ENCODE results near the gene SEPTIN5.

The SEPTIN5 gene

GRCh38 chr22:19700790-19701419 is 13.4 kb upstream of the SEPTIN5 start:
- TF ChIP-seq FOXP2 (optimal IDR thresholded peaks at IDR 0.05; ENCODE audit: borderline replicate concordance, extremely low read depth, extremely low read length, insufficient read depth) (no peak), POLR2AphosphoS5 (IDR thresholded peaks at IDR 0.05; ENCODE audit: low read depth, low read length) (no peak), TAF1 (IDR thresholded peaks at IDR 0.05; ENCODE audit: borderline replicate concordance, insufficient read depth, low read length) (no peak), SIN3A (IDR thresholded peaks at IDR 0.05; ENCODE audit: borderline replicate concordance, insufficient read depth, low read length) (no peak)
- TF ChIP-seq, protein P1, sequence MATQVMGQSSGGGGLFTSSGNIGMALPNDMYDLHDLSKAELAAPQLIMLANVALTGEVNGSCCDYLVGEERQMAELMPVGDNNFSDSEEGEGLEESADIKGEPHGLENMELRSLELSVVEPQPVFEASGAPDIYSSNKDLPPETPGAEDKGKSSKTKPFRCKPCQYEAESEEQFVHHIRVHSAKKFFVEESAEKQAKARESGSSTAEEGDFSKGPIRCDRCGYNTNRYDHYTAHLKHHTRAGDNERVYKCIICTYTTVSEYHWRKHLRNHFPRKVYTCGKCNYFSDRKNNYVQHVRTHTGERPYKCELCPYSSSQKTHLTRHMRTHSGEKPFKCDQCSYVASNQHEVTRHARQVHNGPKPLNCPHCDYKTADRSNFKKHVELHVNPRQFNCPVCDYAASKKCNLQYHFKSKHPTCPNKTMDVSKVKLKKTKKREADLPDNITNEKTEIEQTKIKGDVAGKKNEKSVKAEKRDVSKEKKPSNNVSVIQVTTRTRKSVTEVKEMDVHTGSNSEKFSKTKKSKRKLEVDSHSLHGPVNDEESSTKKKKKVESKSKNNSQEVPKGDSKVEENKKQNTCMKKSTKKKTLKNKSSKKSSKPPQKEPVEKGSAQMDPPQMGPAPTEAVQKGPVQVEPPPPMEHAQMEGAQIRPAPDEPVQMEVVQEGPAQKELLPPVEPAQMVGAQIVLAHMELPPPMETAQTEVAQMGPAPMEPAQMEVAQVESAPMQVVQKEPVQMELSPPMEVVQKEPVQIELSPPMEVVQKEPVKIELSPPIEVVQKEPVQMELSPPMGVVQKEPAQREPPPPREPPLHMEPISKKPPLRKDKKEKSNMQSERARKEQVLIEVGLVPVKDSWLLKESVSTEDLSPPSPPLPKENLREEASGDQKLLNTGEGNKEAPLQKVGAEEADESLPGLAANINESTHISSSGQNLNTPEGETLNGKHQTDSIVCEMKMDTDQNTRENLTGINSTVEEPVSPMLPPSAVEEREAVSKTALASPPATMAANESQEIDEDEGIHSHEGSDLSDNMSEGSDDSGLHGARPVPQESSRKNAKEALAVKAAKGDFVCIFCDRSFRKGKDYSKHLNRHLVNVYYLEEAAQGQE (IDR thresholded peaks at IDR 0.05; ENCODE audit: insufficient read depth in 1 of 2, low read depth in 2 of 2, low read length in 2 of 2): no peak

GRCh38 chr22:19701420-19702145 is 12.7 kb upstream of the SEPTIN5 start:
- no peak for TF ChIP-seq TAF1 (IDR thresholded peaks at IDR 0.05; ENCODE audit: borderline replicate concordance, insufficient read depth, low read length)
- TF ChIP-seq, protein P1 (IDR thresholded peaks at IDR 0.05; ENCODE audit: insufficient read depth in 1 of 2, low read depth in 2 of 2, low read length in 2 of 2): no peak
- no peak for TF ChIP-seq SIN3A (IDR thresholded peaks at IDR 0.05; ENCODE audit: borderline replicate concordance, insufficient read depth, low read length)
- no peak for TF ChIP-seq FOXP2 (optimal IDR thresholded peaks at IDR 0.05; ENCODE audit: borderline replicate concordance, extremely low read depth, extremely low read length, insufficient read depth)
- no peak for TF ChIP-seq POLR2AphosphoS5 (IDR thresholded peaks at IDR 0.05; ENCODE audit: low read depth, low read length)

DNA sequence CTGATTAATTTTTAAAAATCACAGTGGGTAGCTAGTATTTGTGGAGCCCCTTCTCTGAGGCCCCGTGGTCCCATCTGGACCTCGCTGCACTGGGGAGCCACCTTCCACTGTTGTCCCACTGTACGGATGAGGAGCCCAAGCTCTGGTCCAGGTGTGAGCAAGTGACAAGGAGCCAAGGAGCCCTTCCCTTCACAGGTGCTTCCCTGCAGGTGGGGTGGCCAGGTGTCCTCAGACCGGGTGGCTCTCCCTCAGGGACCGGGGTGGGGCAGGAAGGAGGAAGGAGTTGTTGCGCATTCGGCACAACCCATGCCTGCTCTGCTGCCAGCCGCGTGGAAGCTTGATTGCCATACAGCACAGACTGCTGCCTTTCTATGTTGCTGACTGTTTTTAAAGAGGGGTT is 10.4 kb upstream of the SEPTIN5 start:
- TF ChIP-seq TAF1 (IDR thresholded peaks at IDR 0.05; ENCODE audit: borderline replicate concordance, insufficient read depth, low read length): no peak
- TF ChIP-seq, protein P1 (IDR thresholded peaks at IDR 0.05; ENCODE audit: insufficient read depth in 1 of 2, low read depth in 2 of 2, low read length in 2 of 2): no peak
- no peak for TF ChIP-seq SIN3A (IDR thresholded peaks at IDR 0.05; ENCODE audit: borderline replicate concordance, insufficient read depth, low read length)
- no peak for TF ChIP-seq FOXP2 (optimal IDR thresholded peaks at IDR 0.05; ENCODE audit: borderline replicate concordance, extremely low read depth, extremely low read length, insufficient read depth)
- no peak for TF ChIP-seq POLR2AphosphoS5 (IDR thresholded peaks at IDR 0.05; ENCODE audit: low read depth, low read length)

- TF ChIP-seq TAF1 (IDR thresholded peaks at IDR 0.05; ENCODE audit: borderline replicate concordance, insufficient read depth, low read length) (no peak), POLR2AphosphoS5 (IDR thresholded peaks at IDR 0.05; ENCODE audit: low read depth, low read length) (no peak), SIN3A (IDR thresholded peaks at IDR 0.05; ENCODE audit: borderline replicate concordance, insufficient read depth, low read length) (no peak), FOXP2 (optimal IDR thresholded peaks at IDR 0.05; ENCODE audit: borderline replicate concordance, extremely low read depth, extremely low read length, insufficient read depth) (no peak)
- TF ChIP-seq, protein P1 (IDR thresholded peaks at IDR 0.05; ENCODE audit: insufficient read depth in 1 of 2, low read depth in 2 of 2, low read length in 2 of 2): no peak
Measured at GRCh38 chr22:19704355-19705015, 9.8 kb upstream of the SEPTIN5 start.
